GM18499 (cell line): ENCODE results near the gene HCN3.
"Not testable (repeated sequence)": the region's sequence is repeated elsewhere in the genome, so short reads cannot be mapped to it uniquely, and the experiment has no call there.

Experiments
- ATAC-seq: cut with Tn5 transposase; IDR thresholded peaks from one replicate; pipeline ENCODE4 v1.9.1; 2021; ENCODE audit warnings: moderate number of reproducible peaks; ENCODE audit not compliant: insufficient read depth, unreplicated experiment

HCN3 gene

GRCh38 chr1:155279268-155279667, 2.0 kb downstream of the HCN3 start:
- no peak for ATAC-seq

- ATAC-seq = no peak
Observed at GRCh38 chr1:155282488-155283091, 5.3 kb downstream of the HCN3 start.

GRCh38 chr1:155284476-155284875, 7.2 kb downstream of the HCN3 start:
- no peak for ATAC-seq

- ATAC-seq = no peak
Observed at GRCh38 chr1:155285063-155285462, 7.8 kb downstream of the HCN3 start.

GRCh38 chr1:155285631-155286044, 8.4 kb downstream of the HCN3 start:
- ATAC-seq = no peak

GRCh38 chr1:155286544-155286943, 9.3 kb downstream of the HCN3 start:
- ATAC-seq = no peak

DNA sequence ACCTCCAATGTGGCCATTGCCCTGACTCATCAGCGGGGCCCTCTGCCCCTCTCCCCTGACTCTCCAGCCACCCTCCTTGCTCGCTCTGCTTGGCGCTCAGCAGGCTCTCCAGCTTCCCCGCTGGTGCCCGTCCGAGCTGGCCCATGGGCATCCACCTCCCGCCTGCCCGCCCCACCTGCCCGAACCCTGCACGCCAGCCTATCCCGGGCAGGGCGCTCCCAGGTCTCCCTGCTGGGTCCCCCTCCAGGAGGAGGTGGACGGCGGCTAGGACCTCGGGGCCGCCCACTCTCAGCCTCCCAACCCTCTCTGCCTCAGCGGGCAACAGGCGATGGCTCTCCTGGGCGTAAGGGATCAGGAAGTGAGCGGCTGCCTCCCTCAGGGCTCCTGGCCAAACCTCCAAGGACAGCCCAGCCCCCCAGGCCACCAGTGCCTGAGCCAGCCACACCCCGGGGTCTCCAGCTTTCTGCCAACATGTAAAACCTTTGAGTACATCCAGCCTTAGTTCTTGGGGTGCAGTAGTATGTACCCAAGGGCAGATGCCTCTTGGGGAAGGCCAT, 10.8 kb downstream of the HCN3 start:
- no peak for ATAC-seq

DNA sequence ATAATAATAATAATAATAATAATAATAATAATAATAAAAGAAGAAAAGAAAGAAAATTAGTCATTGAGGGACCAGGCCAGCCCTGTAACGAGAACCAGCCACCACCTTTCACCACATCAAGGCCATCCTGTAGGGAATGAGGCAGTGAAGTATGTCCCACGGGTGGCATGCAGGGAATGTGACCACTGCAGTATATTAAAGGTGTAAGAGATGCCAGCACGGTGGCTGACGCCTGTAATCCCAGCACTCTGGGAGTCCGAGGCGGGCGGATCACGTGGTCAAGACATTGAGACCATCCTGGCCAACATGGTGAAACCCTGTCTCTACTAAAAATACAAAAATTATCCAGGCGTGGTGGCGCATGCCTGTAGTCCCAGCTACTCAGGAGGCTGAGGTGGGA, 13.7 kb downstream of the HCN3 start:
- not testable (repeated sequence) for ATAC-seq

GRCh38 chr1:155293086-155293749, 16.0 kb downstream of the HCN3 start:
- no peak for ATAC-seq

- no peak for ATAC-seq
Observed at GRCh38 chr1:155294520-155295182, 17.4 kb downstream of the HCN3 start.

- no peak for ATAC-seq
Observed at GRCh38 chr1:155295183-155295941, 18.1 kb downstream of the HCN3 start.

GRCh38 chr1:155295942-155296267, 18.6 kb downstream of the HCN3 start:
- no peak for ATAC-seq

GRCh38 chr1:155296661-155297060, 19.4 kb downstream of the HCN3 start:
- no peak for ATAC-seq

GRCh38 chr1:155297384-155297783, 20.1 kb downstream of the HCN3 start:
- ATAC-seq = no peak

DNA sequence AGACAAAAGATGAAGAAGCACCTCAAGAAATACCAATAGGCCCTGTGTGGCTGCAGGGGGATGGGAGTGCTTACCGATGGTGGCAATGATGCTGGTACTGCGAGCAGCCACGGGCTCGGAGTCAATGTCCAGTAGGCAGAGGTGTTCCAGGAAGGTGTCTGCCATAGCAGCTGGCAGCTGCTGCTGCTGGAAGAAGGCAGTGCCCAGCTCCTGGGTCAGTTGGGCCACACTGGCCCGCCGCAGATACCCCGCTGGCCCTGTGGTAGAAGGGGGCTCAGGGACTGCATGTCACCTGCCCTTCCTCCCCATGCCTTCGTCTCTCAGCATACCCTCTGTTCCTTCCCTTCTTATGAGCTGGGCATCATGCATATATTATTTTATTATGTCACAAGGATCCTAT, 22.8 kb downstream of the HCN3 start:
- no peak for ATAC-seq

GRCh38 chr1:155300553-155301329, 23.5 kb downstream of the HCN3 start:
- no peak for ATAC-seq

GRCh38 chr1:155301342-155301841, 24.1 kb downstream of the HCN3 start, which contains the start of gene PKLR:
TSS of gene PKLR (minus strand) at chr1:155301438. CDS start at chr1:155301395, 43 bp downstream.
- ATAC-seq = no peak

- ATAC-seq = no peak
Observed at GRCh38 chr1:155304558-155305063, 27.3 kb downstream of the HCN3 start.

DNA sequence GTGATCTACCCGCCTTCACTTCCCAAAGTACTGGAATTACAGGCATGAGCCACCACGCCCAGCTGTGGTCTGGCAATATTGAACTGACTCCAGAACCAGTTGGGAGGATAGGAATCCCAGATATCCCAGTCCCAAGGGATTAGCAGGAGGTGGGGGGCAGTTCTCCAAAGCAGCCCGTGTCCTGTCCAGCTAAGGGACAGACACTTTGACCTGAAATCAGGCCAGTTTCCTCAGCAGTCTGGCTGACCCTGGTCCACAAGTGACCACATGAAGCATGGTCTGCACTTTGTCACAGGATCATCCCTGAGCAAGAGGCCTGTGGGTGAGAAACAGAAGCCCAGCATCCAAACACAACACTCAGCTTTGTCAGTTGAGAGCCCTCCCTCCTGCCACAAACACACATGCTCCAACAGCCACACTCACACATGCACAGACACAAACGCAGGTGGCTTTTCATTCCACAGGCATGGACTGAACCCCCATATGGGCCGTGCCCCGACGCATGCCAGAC, 28.7 kb downstream of the HCN3 start:
- ATAC-seq = no peak
